GM12872 (cell line): Measurements from ENCODE around the gene CCNQ.

Experiments
- CTCF ChIP-seq: IDR thresholded peaks from 3 replicates; pipeline ENCODE4 v1.5.1; 2011; ENCODE audit warnings: low read depth, mild to moderate bottlenecking, low read length, moderate library complexity; ENCODE audit not compliant: insufficient read depth

CCNQ gene

GRCh38 chrX:153639177-153640044, 40.5 kb upstream of the CCNQ start:
- TF ChIP-seq CTCF = no peak

DNA sequence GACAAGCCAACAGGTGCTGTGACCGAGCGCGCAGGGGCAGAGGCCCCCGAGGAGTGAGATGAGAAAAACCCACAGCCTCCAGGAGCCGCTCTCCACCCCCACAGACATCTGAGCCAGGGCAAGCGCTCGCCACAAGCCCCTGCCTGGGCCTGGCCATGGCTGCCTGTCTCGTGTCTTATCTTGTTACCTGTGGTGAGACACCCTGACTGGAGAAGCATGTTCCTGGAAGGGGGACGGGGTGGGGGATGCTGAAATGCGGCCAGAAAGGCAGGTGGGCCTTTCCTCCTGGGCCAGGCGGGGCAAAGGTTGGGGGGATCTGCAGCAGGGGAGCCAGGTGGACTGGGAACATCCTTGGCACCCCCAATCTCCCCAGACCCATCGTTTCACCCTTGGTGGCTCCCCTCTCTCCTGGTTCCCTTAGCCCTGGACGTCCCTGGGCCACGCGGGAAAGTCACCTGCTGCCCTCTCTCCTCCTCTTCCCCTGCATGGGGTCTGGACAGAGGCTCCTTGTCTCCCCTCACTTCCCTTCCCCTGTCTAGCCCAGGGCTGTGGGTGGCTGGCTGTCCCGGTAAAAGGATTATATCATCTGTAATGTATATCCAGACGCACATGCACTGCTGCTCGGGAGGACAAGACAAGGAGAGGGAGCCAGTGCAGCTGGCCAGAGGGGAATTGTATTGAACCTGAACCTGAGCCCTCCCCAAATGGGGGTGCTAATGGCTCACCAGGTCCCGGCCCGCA, 39.7 kb upstream of the CCNQ start:
- TF ChIP-seq CTCF = no peak

DNA sequence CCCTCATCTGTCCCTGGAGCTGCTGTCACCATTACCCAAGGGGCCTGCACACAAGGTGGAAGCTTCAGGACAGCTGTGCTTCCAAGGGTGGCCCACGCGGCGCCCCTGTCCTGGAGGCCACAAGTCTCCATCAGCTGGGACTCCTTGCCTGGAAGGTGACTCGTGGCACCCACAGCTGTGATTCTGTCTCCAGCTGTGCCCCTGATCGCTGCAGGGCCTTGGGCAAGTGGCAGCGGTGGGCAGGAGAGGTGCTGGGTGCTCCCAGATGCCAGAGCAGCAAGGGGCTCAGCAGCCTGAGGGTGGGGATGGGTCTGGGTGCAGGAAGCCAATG, 39.1 kb upstream of the CCNQ start:
- TF ChIP-seq CTCF = no peak

GRCh38 chrX:153637121-153638040, 38.4 kb upstream of the CCNQ start:
- no peak for TF ChIP-seq CTCF

DNA sequence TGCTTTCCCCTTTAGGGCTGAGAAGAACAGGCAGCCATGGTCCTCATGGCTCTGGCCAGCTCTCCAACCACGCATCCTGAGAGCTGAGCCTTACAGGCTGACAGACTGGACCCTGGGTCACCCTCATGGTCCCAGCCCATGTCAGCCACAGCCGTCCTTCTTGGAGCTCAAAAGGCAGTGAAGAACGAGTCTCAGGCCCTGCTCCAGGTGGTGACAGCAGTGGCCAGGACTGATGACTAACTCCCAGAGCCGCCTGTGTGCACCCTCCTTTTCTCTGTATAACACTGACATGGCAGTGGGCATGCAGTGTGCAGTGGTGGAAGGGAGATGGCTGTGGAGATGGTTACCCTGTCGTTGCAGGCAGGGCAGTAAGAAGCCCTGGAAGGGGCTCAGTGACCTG, 37.8 kb upstream of the CCNQ start:
- TF ChIP-seq CTCF = no peak

DNA sequence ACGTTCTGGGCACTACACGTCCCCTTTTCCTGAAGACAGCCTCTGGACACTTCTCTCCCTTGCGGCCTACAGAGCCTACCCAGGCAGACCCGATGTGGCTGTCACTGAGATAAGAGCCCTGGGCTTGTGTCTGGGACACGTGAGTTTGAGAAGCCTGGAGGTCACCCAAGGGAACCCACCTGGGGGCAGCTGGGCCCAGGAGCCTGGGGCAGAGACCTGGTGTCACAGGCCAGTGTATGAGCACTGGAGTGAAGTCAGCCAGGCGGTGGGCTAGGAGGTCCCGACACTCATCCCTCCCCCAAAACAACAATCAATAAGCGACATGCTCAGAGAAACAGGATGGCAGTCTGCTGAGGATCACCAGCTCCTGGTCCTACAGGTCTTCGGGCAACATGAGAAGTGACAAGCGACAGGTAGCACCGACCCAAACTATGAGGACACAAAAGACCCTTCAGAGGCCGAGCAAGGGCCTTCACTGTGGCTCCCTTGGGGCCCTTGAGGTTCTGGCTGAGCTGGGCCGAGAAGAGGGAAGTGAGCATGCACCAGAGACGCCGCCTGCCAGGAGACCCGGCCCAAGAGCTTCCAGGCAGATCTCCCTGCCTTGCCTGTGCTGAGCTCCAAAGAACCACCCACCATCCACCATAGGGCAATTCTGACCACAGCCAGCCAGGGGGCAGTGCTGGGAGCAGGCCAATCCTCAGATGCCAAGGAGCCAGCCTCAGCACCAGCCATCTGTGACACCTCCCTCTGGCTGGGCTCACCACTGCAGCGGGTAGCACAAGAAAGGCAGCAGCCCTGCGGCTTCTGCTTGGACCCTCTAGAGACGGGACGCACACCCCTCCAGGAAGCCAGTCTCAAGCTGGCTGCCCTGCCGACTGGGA, 37.1 kb upstream of the CCNQ start:
- peak; percentile 63 for TF ChIP-seq CTCF
